ENCODE results near the gene RNF220.

The RNF220 gene

GRCh38 chr1:44608141-44608540, 203.1 kb downstream of the RNF220 start:
- no peaks in the 10 kb centered on the region for H3K9me2 ChIP-seq (ENCODE audit: low read depth, low read length)
- H3K79me2 ChIP-seq (ENCODE audit: insufficient read depth, low read length): no peaks in the 10 kb centered on the region
- TF ChIP-seq, protein P1, sequence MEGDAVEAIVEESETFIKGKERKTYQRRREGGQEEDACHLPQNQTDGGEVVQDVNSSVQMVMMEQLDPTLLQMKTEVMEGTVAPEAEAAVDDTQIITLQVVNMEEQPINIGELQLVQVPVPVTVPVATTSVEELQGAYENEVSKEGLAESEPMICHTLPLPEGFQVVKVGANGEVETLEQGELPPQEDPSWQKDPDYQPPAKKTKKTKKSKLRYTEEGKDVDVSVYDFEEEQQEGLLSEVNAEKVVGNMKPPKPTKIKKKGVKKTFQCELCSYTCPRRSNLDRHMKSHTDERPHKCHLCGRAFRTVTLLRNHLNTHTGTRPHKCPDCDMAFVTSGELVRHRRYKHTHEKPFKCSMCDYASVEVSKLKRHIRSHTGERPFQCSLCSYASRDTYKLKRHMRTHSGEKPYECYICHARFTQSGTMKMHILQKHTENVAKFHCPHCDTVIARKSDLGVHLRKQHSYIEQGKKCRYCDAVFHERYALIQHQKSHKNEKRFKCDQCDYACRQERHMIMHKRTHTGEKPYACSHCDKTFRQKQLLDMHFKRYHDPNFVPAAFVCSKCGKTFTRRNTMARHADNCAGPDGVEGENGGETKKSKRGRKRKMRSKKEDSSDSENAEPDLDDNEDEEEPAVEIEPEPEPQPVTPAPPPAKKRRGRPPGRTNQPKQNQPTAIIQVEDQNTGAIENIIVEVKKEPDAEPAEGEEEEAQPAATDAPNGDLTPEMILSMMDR (IDR thresholded peaks at IDR 0.05; ENCODE audit: low read length): peak; percentile 47; the same call in 1 of the 2 replicates
- no peak for TF ChIP-seq EZH2 (IDR thresholded peaks at IDR 0.05; ENCODE audit: borderline replicate concordance, low read length)
- no peaks in the 10 kb centered on the region; the same call in 1 of the 2 replicates for H3K27me3 ChIP-seq (ENCODE audit: insufficient read depth, low read length)
- no peaks in the 10 kb centered on the region for H3F3A ChIP-seq (ENCODE audit: insufficient read depth, low read length)
- H3K4me3 ChIP-seq (ENCODE audit: low read depth, low read length, poor library complexity, severe bottlenecking): no peak overlapping the region
- H2AFZ ChIP-seq (ENCODE audit: low read length): no peak overlapping the region
- H4K20me1 ChIP-seq (ENCODE audit: insufficient read depth, low read length): no peaks in the 10 kb centered on the region
- no peak overlapping the region for H3K27ac ChIP-seq (ENCODE audit: low read depth, low read length, poor library complexity, severe bottlenecking)
- H3K4me1 ChIP-seq (ENCODE audit: insufficient read depth, low read length, severe bottlenecking): no peaks in the 10 kb centered on the region
- H3K9ac ChIP-seq (ENCODE audit: low read length): no peak overlapping the region
- H3K36me3 ChIP-seq (ENCODE audit: insufficient read depth, low read length): no peaks in the 10 kb centered on the region
- no peak overlapping the region for H3K4me2 ChIP-seq (ENCODE audit: low read length)
- no peaks in the 10 kb centered on the region for H3K9me3 ChIP-seq (ENCODE audit: low read length)

DNA sequence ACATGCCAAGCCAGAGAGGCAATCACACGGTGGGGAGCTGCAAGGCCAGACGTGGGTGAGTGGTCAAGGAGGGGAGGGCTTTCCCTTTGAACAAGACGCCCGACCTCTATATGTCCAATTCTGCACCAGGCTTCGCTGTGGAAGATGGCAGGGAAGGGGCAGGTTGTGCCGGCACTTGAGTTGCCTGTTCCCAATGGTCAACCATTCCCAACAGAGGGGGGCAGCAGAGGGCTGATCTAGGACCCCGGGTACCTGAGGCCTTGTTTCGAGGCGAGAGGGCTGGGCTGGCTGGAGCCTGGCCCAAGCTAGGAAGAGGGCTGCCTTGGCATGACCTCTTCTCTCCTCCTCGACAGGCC, 204.3 kb downstream of the RNF220 start:
- Histone ChIP-seq H4K20me1 (ENCODE audit: insufficient read depth, low read length) (no peaks in the 10 kb centered on the region), H3K27me3 (ENCODE audit: insufficient read depth, low read length) (no peaks in the 10 kb centered on the region; the same call in 1 of the 2 replicates), H3K4me1 (ENCODE audit: insufficient read depth, low read length, severe bottlenecking) (no peaks in the 10 kb centered on the region), H3K27ac (ENCODE audit: low read depth, low read length, poor library complexity, severe bottlenecking) (no peak overlapping the region), H3K79me2 (ENCODE audit: insufficient read depth, low read length) (no peaks in the 10 kb centered on the region), H3K36me3 (ENCODE audit: insufficient read depth, low read length) (no peaks in the 10 kb centered on the region), H3F3A (ENCODE audit: insufficient read depth, low read length) (no peaks in the 10 kb centered on the region), H3K4me3 (ENCODE audit: low read depth, low read length, poor library complexity, severe bottlenecking) (no peak overlapping the region), H3K9ac (ENCODE audit: low read length) (no peak overlapping the region), H3K9me3 (ENCODE audit: low read length) (no peaks in the 10 kb centered on the region), H3K4me2 (ENCODE audit: low read length) (no peak overlapping the region), H3K9me2 (ENCODE audit: low read depth, low read length) (no peaks in the 10 kb centered on the region), H2AFZ (ENCODE audit: low read length) (no peak overlapping the region)
- no peak for TF ChIP-seq EZH2 (IDR thresholded peaks at IDR 0.05; ENCODE audit: borderline replicate concordance, low read length)
- TF ChIP-seq, protein P1 (IDR thresholded peaks at IDR 0.05; ENCODE audit: low read length): peak; percentile 44

GRCh38 chr1:44609768-44610526, 204.9 kb downstream of the RNF220 start:
- H3F3A ChIP-seq (ENCODE audit: insufficient read depth, low read length): no peaks in the 10 kb centered on the region
- H2AFZ ChIP-seq (ENCODE audit: low read length): no peak overlapping the region
- H3K4me1 ChIP-seq (ENCODE audit: insufficient read depth, low read length, severe bottlenecking): no peaks in the 10 kb centered on the region
- no peak overlapping the region for H3K4me3 ChIP-seq (ENCODE audit: low read depth, low read length, poor library complexity, severe bottlenecking)
- no peaks in the 10 kb centered on the region for H3K36me3 ChIP-seq (ENCODE audit: insufficient read depth, low read length)
- TF ChIP-seq EZH2 (IDR thresholded peaks at IDR 0.05; ENCODE audit: borderline replicate concordance, low read length): no peak
- TF ChIP-seq, protein P1 (IDR thresholded peaks at IDR 0.05; ENCODE audit: low read length): no peak
- no peak overlapping the region for H3K9ac ChIP-seq (ENCODE audit: low read length)
- H3K27ac ChIP-seq (ENCODE audit: low read depth, low read length, poor library complexity, severe bottlenecking): no peak overlapping the region
- no peaks in the 10 kb centered on the region for H4K20me1 ChIP-seq (ENCODE audit: insufficient read depth, low read length)
- no peak overlapping the region for H3K4me2 ChIP-seq (ENCODE audit: low read length)
- H3K9me3 ChIP-seq (ENCODE audit: low read length): no peaks in the 10 kb centered on the region
- no peaks in the 10 kb centered on the region for H3K79me2 ChIP-seq (ENCODE audit: insufficient read depth, low read length)
- H3K27me3 ChIP-seq (ENCODE audit: insufficient read depth, low read length): no peaks in the 10 kb centered on the region
- no peaks in the 10 kb centered on the region for H3K9me2 ChIP-seq (ENCODE audit: low read depth, low read length)
